Fibroblast of pulmonary artery (primary cell): ENCODE results near the gene S100P.

Experiments used
- DNase-seq: peaks from one replicate; pipeline ENCODE4 v3.0.0-alpha.2; 2010; ENCODE audit warnings: low read depth
- H3K4me3 ChIP-seq: replicated peaks from 2 replicates; pipeline ENCODE4 v1.5.1; 2011; ENCODE audit warnings: low read depth, mild to moderate bottlenecking, control low read depth, low read length, moderate library complexity
- TF ChIP-seq, protein P1 (sequence below): IDR thresholded peaks from 2 replicates; pipeline ENCODE4 v1.5.1; 2011; ENCODE audit warnings: mild to moderate bottlenecking, control low read depth, low read length, inconsistent platforms; ENCODE audit errors: missing control alignments

Gene S100P

DNA sequence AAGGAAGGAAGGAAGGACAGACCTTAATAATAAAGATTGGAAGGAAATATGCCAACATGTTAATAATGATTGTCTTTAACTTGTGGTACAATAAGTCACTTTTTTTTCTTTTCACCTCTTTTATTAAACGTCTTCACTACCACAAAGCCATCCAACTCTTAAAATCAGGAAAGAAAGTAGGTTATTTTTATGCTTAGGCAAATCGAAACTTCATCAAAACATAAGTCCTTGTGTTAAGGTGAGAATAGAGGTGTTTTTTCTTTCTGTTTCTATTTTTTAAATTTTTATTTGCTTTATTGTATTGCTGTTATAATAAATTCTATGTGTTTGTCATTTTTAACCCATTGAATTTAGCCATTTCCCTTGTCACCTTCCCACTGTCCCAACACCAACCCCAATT is 48.8 kb downstream of the S100P start:
- H3K4me3 ChIP-seq, result no peak overlapping the region
- TF ChIP-seq, protein P1, sequence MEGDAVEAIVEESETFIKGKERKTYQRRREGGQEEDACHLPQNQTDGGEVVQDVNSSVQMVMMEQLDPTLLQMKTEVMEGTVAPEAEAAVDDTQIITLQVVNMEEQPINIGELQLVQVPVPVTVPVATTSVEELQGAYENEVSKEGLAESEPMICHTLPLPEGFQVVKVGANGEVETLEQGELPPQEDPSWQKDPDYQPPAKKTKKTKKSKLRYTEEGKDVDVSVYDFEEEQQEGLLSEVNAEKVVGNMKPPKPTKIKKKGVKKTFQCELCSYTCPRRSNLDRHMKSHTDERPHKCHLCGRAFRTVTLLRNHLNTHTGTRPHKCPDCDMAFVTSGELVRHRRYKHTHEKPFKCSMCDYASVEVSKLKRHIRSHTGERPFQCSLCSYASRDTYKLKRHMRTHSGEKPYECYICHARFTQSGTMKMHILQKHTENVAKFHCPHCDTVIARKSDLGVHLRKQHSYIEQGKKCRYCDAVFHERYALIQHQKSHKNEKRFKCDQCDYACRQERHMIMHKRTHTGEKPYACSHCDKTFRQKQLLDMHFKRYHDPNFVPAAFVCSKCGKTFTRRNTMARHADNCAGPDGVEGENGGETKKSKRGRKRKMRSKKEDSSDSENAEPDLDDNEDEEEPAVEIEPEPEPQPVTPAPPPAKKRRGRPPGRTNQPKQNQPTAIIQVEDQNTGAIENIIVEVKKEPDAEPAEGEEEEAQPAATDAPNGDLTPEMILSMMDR, result no peak
- DNase-seq, result no peak

DNA sequence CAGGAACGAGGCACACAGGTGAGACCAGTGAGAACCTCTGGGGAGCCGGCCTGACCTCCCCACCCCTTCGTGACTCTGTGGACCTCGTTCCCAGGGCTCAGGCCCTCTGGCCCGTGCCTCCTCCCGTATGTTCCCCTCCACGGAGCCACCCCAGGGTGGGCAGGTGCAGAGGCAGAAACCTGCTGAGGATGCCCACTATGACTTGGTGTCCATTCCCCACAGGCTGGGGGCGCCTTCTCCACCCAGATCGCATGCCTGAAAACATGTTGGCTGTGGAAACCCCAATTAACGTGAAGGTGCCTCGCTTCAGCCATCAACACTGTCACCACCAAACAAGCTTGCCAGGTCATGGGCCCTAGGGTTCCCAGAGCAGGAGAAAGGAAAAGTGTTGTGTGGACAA is 49.3 kb downstream of the S100P start:
- TF ChIP-seq, protein P1, result no peak
- no peak overlapping the region for H3K4me3 ChIP-seq
- DNase-seq, result no peak
